GM18505 (cell line): Measurements from ENCODE around the gene MGAT4D.

Experiments
- ATAC-seq: cut with Tn5 transposase; IDR thresholded peaks from one replicate; pipeline ENCODE4 v1.9.1; 2021; ENCODE audit not compliant: unreplicated experiment
- POLR2A ChIP-seq: IDR thresholded peaks from 4 replicates; pipeline ENCODE4 v1.6.1; 2011; ENCODE audit warnings: borderline replicate concordance; ENCODE audit not compliant: insufficient read depth, insufficient read length; ENCODE audit errors: extremely low read depth

MGAT4D gene

GRCh38 chr4:140408974-140409373, 89.1 kb downstream of the MGAT4D start:
- no peak for ATAC-seq
- TF ChIP-seq POLR2A = no peak

DNA sequence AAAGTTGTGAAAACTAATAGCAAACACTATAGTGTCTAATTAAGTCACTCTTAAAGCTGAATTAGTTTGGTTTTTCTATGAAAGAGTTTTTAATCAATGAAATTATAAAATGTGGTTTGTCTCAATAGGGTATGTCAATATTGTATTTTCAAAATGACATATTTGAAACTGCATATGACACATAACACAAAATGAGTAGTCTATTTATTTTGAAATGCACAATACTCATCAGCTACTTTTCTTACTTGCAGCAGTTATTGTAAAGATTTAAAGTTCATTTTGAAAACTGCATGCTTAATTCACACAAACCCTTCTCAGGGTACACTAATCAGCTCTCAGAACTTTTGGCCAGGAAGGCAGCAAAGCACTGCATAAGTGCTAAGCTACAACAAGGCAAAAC, 91.8 kb downstream of the MGAT4D start:
- no peak for TF ChIP-seq POLR2A

DNA sequence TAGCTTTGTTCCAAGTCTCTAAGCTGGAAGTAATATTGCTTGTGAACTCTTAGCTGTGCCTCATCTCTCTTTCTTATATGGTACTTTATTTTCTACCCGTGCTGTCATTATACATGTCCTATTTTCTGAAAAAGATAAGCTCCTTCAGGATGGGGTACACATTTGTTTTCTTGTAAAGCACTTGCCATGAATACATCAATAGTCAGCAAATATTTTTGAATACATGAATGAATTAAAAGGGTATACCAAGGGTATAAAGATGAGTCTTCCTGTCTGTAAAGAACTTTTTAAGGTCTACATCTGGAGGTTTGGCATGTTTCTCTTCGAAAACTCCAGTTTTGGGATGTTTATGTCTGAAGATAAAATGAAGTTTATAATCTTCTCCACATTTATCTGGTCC, 98.0 kb downstream of the MGAT4D start:
- ATAC-seq = no peak
- TF ChIP-seq POLR2A = no peak

More for the DNA sequence above, 91.8 kb downstream of the MGAT4D start:
- no peak for ATAC-seq

DNA sequence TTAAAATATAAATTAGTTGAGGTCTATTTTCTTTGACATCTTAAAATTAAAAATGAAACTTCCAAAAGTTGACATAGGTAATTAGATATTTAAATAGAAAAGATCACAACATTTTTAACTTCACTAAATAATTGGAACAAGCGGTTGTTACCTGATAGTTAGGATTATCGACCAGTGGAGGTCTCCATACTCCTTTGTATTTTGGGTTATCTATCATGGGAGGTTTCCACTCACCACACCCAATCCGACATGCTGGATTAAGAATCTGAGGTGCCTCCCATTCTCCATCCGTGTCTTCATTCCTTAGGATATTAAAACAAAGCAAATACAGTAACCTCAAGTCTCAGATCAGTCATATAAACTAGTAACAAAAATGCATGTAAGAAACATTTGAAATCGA, 102.4 kb downstream of the MGAT4D start:
- ATAC-seq = no peak
- no peak for TF ChIP-seq POLR2A
